Measurements from ENCODE around the gene MAGED2.

DNA sequence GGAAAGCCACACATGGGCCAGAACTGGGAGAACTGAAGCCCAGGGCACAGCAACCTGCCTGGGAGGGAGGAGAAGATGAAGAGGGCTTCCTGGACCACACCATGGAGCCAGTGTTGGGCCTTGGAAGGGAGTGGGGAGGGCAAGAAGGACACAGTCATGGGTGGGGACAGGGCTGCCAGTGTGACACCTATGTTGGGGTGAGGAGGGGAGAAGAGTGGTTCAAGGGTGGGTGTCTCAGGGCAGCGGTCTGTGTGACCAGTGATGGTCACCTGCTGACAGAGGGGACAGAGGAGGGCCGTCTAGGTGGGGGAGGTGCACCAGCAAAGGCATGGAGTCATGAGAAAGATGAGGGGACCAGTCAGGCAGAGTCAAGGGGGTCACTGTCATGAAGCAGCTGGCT, 13.8 kb downstream of the MAGED2 start:
- no peak for TF ChIP-seq EZH2 (IDR thresholded peaks at IDR 0.05)
- TF ChIP-seq, protein P1, sequence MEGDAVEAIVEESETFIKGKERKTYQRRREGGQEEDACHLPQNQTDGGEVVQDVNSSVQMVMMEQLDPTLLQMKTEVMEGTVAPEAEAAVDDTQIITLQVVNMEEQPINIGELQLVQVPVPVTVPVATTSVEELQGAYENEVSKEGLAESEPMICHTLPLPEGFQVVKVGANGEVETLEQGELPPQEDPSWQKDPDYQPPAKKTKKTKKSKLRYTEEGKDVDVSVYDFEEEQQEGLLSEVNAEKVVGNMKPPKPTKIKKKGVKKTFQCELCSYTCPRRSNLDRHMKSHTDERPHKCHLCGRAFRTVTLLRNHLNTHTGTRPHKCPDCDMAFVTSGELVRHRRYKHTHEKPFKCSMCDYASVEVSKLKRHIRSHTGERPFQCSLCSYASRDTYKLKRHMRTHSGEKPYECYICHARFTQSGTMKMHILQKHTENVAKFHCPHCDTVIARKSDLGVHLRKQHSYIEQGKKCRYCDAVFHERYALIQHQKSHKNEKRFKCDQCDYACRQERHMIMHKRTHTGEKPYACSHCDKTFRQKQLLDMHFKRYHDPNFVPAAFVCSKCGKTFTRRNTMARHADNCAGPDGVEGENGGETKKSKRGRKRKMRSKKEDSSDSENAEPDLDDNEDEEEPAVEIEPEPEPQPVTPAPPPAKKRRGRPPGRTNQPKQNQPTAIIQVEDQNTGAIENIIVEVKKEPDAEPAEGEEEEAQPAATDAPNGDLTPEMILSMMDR (IDR thresholded peaks at IDR 0.05 in 2 of 3, conservative IDR thresholded peaks at IDR 0.05 in 1 of 3; ENCODE audit: borderline replicate concordance in 1 of 3, insufficient read depth in 1 of 3, low read depth in 2 of 3, low read length in 2 of 3): no peak
- no peak for TF ChIP-seq ZNF274 (IDR thresholded peaks at IDR 0.05; ENCODE audit: low read depth, low read length)
- no peak for TF ChIP-seq YY1 (IDR thresholded peaks at IDR 0.05; ENCODE audit: extremely low read depth, insufficient replicate concordance, low read depth, low read length)
- no peak for TF ChIP-seq JUND (IDR thresholded peaks at IDR 0.05)
- TF ChIP-seq, protein P2, sequence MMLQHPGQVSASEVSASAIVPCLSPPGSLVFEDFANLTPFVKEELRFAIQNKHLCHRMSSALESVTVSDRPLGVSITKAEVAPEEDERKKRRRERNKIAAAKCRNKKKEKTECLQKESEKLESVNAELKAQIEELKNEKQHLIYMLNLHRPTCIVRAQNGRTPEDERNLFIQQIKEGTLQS (IDR thresholded peaks at IDR 0.05): no peak
- TF ChIP-seq ZFX (IDR thresholded peaks at IDR 0.05): no peak
- no peak for TF ChIP-seq POLR2AphosphoS5 (IDR thresholded peaks at IDR 0.05; ENCODE audit: low read depth, low read length)
- TF ChIP-seq EGR1 (IDR thresholded peaks at IDR 0.05; ENCODE audit: low read depth): no peak
- no peak for TF ChIP-seq POLR2A (IDR thresholded peaks at IDR 0.05; ENCODE audit: borderline replicate concordance, extremely low read depth, insufficient read depth, insufficient read length)

Data from HCT116 (cell line).